ENCODE measurements around the gene COX7A2.

The COX7A2 gene

DNA sequence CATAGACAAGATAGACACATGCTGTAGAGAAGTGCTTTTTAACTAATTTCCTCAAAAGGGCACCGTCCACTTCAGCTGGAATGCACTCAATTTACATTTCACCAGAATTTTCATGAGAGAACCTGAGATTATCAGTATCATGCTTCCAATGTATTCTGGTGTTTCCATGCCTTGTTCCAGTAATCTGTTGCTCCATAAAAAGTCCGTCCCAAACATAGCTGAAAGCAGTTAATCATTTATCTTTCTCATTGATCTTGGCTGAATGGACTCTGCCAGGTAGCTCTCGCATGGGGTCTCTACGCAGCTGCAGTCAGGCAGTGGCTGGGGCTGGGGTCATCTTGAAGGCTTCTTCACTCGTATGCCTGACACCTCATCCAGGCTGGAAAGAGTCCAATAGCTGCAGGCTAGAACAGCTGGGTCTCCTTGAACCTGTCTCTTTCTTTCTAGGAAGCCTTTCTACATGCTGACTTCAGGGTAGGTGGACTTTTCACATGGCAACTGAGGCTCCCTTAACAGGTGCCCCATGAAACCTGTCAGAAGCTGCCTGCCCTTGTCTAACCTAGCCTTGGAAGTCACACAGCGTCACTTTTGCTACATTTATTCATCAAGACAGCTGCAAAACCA is 19.2 kb downstream of the COX7A2 start:
- Histone ChIP-seq H3K4me1 (ENCODE audit: low read depth, poor library complexity, severe bottlenecking) (no peaks in the 10 kb centered on the region), H3K4me2 (no peak overlapping the region), H4K20me1 (ENCODE audit: insufficient read depth) (no peaks in the 10 kb centered on the region), H3K4me3 (IDR thresholded peaks at IDR 0.05; ENCODE audit: insufficient read depth, low read depth, low read length) (no peak overlapping the region), H3K9ac (no peak overlapping the region), H3K27me3 (ENCODE audit: insufficient read depth, low read depth) (no peaks in the 10 kb centered on the region), H3K27ac (no peak overlapping the region), H3K36me3 (ENCODE audit: insufficient read depth) (no peaks in the 10 kb centered on the region), H3K79me2 (ENCODE audit: insufficient read depth, low read depth) (no peaks in the 10 kb centered on the region), H2AFZ (ENCODE audit: low read depth) (no peak overlapping the region)
- TF ChIP-seq, protein P1, sequence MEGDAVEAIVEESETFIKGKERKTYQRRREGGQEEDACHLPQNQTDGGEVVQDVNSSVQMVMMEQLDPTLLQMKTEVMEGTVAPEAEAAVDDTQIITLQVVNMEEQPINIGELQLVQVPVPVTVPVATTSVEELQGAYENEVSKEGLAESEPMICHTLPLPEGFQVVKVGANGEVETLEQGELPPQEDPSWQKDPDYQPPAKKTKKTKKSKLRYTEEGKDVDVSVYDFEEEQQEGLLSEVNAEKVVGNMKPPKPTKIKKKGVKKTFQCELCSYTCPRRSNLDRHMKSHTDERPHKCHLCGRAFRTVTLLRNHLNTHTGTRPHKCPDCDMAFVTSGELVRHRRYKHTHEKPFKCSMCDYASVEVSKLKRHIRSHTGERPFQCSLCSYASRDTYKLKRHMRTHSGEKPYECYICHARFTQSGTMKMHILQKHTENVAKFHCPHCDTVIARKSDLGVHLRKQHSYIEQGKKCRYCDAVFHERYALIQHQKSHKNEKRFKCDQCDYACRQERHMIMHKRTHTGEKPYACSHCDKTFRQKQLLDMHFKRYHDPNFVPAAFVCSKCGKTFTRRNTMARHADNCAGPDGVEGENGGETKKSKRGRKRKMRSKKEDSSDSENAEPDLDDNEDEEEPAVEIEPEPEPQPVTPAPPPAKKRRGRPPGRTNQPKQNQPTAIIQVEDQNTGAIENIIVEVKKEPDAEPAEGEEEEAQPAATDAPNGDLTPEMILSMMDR (conservative IDR thresholded peaks at IDR 0.05; ENCODE audit: low read depth, low read length) = no peak

DNA sequence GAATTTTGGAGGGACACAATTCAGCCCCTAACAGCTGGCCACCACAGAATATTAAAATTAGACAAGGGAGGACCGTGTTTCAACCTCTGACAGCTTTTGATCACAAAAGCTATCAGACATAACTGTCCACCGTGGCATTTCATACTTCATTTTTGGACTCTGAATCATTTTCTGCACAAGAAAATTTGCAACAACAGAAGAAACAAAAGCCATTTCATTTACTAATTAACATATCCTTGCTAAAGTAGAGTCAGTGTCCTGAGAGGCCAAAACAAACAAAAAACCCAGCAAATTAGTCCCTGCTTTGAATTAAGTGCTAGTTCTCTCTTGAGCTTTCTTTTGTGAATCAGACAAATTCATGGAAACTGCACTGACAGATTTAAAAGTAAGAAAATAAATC is 20.2 kb downstream of the COX7A2 start:
- Histone ChIP-seq H3K79me2 (ENCODE audit: insufficient read depth, low read depth) (no peaks in the 10 kb centered on the region), H3K4me1 (ENCODE audit: low read depth, poor library complexity, severe bottlenecking) (no peaks in the 10 kb centered on the region), H3K36me3 (ENCODE audit: insufficient read depth) (no peaks in the 10 kb centered on the region), H4K20me1 (ENCODE audit: insufficient read depth) (no peaks in the 10 kb centered on the region), H3K4me2 (no peak overlapping the region), H3K9ac (no peak overlapping the region), H3K4me3 (IDR thresholded peaks at IDR 0.05; ENCODE audit: insufficient read depth, low read depth, low read length) (no peak overlapping the region), H3K27me3 (ENCODE audit: insufficient read depth, low read depth) (no peaks in the 10 kb centered on the region), H2AFZ (ENCODE audit: low read depth) (no peak overlapping the region), H3K27ac (no peak overlapping the region)
- TF ChIP-seq, protein P1 (conservative IDR thresholded peaks at IDR 0.05; ENCODE audit: low read depth, low read length) = no peak

GRCh38 chr6:75222261-75222660 is 21.3 kb downstream of the COX7A2 start:
- TF ChIP-seq, protein P1 (conservative IDR thresholded peaks at IDR 0.05; ENCODE audit: low read depth, low read length) = no peak
- H3K4me2 ChIP-seq = no peak overlapping the region
- H2AFZ ChIP-seq (ENCODE audit: low read depth) = no peak overlapping the region
- no peaks in the 10 kb centered on the region for H3K4me1 ChIP-seq (ENCODE audit: low read depth, poor library complexity, severe bottlenecking)
- H3K27ac ChIP-seq = no peak overlapping the region
- no peak overlapping the region for H3K4me3 ChIP-seq (IDR thresholded peaks at IDR 0.05; ENCODE audit: insufficient read depth, low read depth, low read length)
- no peaks in the 10 kb centered on the region for H3K36me3 ChIP-seq (ENCODE audit: insufficient read depth)
- H3K27me3 ChIP-seq (ENCODE audit: insufficient read depth, low read depth) = no peaks in the 10 kb centered on the region
- H3K79me2 ChIP-seq (ENCODE audit: insufficient read depth, low read depth) = no peaks in the 10 kb centered on the region
- H3K9ac ChIP-seq = no peak overlapping the region
- no peaks in the 10 kb centered on the region for H4K20me1 ChIP-seq (ENCODE audit: insufficient read depth)

DNA sequence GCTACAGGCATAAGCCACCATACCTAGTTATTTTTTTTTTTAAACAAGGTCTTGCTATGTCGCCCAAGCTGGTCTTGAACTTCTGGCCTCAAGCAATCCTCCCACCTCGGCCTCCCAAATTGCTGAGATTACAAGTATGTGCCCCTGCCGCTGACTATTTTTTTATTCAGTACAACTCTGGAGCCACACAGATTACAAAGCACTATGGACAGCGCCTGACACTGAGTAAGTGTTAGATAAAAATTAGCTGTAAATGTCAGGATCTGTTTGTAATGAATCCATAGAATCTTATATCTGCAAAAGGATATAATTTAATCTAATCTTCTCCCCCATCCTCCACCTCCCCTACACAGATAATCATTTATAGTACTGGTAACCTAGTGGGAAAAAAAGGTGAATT is 22.5 kb downstream of the COX7A2 start:
- no peaks in the 10 kb centered on the region for H3K27me3 ChIP-seq (ENCODE audit: insufficient read depth, low read depth)
- H3K4me1 ChIP-seq (ENCODE audit: low read depth, poor library complexity, severe bottlenecking) = no peaks in the 10 kb centered on the region
- H3K4me3 ChIP-seq (IDR thresholded peaks at IDR 0.05; ENCODE audit: insufficient read depth, low read depth, low read length) = no peak overlapping the region
- TF ChIP-seq, protein P1 (conservative IDR thresholded peaks at IDR 0.05; ENCODE audit: low read depth, low read length) = no peak
- no peaks in the 10 kb centered on the region for H3K79me2 ChIP-seq (ENCODE audit: insufficient read depth, low read depth)
- H3K4me2 ChIP-seq = no peak overlapping the region
- H3K9ac ChIP-seq = no peak overlapping the region
- no peaks in the 10 kb centered on the region for H4K20me1 ChIP-seq (ENCODE audit: insufficient read depth)
- H2AFZ ChIP-seq (ENCODE audit: low read depth) = no peak overlapping the region
- H3K36me3 ChIP-seq (ENCODE audit: insufficient read depth) = no peaks in the 10 kb centered on the region
- H3K27ac ChIP-seq = no peak overlapping the region

Data from KMS-11 (cell line).